Trophoblast cell (in vitro differentiated cells and primary cell): ENCODE results near the gene CCDC54.

Experiments used
- DNase-seq, 2 donors: peaks; one replicate each; pipeline ENCODE4 v3.0.0-alpha.2; 2016
- H2AFZ ChIP-seq: 2 replicates; pipeline ENCODE4 v1.6.1; 2013; ENCODE audit warnings: low read length, moderate library complexity, mild to moderate bottlenecking; ENCODE audit not compliant: insufficient read depth, poor library complexity
- H2AK5ac ChIP-seq: 2 replicates; pipeline ENCODE4 v1.6.1; 2013; ENCODE audit warnings: mild to moderate bottlenecking, low read length
- H2BK120ac ChIP-seq: 2 replicates; pipeline ENCODE4 v1.6.1; 2013; ENCODE audit warnings: low read length, mild to moderate bottlenecking, moderate library complexity; ENCODE audit not compliant: insufficient read depth, poor library complexity
- H2BK12ac ChIP-seq: 2 replicates; pipeline ENCODE4 v1.6.1; 2013; ENCODE audit warnings: mild to moderate bottlenecking, low read length, moderate library complexity
- H2BK5ac ChIP-seq: 2 replicates; pipeline ENCODE4 v1.6.1; 2013; ENCODE audit warnings: low read length, low read depth, moderate library complexity, mild to moderate bottlenecking; ENCODE audit not compliant: poor library complexity
- H3K14ac ChIP-seq: 2 replicates; pipeline ENCODE4 v1.6.1; 2013; ENCODE audit warnings: mild to moderate bottlenecking, low read length
- H3K18ac ChIP-seq: 2 replicates; pipeline ENCODE4 v1.6.1; 2013; ENCODE audit warnings: mild to moderate bottlenecking, low read length
- H3K23ac ChIP-seq: 2 replicates; pipeline ENCODE4 v1.6.1; 2013; ENCODE audit warnings: low read length
- H3K27ac ChIP-seq: 2 replicates; pipeline ENCODE4 v1.5.1; 2013; ENCODE audit warnings: low read depth, mild to moderate bottlenecking, inconsistent platforms, low read length, moderate library complexity
- H3K27me3 ChIP-seq: 2 replicates; pipeline ENCODE4 v1.6.1; 2013; ENCODE audit warnings: inconsistent platforms, mild to moderate bottlenecking, low read length, moderate library complexity; ENCODE audit not compliant: insufficient read depth
- H3K36me3 ChIP-seq, 2 experiments: 1 replicate in 1 of 2; 2 replicates in 1 of 2; pipeline ENCODE4 v1.6.1; 2013; ENCODE audit warnings: low read length in 2 of 2, mild to moderate bottlenecking in 2 of 2, moderate library complexity in 1 of 2; ENCODE audit not compliant: insufficient read depth in 2 of 2, control insufficient read depth in 1 of 2
- H3K4ac ChIP-seq: 2 replicates; pipeline ENCODE4 v1.6.1; 2013; ENCODE audit warnings: low read depth, mild to moderate bottlenecking, low read length, moderate library complexity
- H3K4me1 ChIP-seq, 2 experiments: 1 replicate in 1 of 2; 2 replicates in 1 of 2; pipeline ENCODE4 v1.6.1; 2013; ENCODE audit warnings: low read length in 2 of 2, mild to moderate bottlenecking in 2 of 2, moderate library complexity in 1 of 2; ENCODE audit not compliant: insufficient read depth in 2 of 2, control insufficient read depth in 1 of 2
- H3K4me2 ChIP-seq: 2 replicates; pipeline ENCODE4 v1.6.1; 2013; ENCODE audit warnings: inconsistent platforms, mild to moderate bottlenecking, low read length, moderate library complexity
- H3K4me3 ChIP-seq: 2 replicates; pipeline ENCODE4 v1.5.1; 2013; ENCODE audit warnings: mild to moderate bottlenecking, low read depth, low read length, inconsistent platforms
- H3K79me1 ChIP-seq: one replicate; pipeline ENCODE4 v1.6.1; 2013; ENCODE audit warnings: low read length
- H3K79me2 ChIP-seq: 2 replicates; pipeline ENCODE4 v1.6.1; 2013; ENCODE audit warnings: low read length, mild to moderate bottlenecking; ENCODE audit not compliant: control insufficient read depth, insufficient read depth, poor library complexity
- H3K9ac ChIP-seq: 2 replicates; pipeline ENCODE4 v1.6.1; 2013; ENCODE audit warnings: mild to moderate bottlenecking, low read length
- H3K9me3 ChIP-seq: 2 replicates; pipeline ENCODE4 v1.6.1; 2013; ENCODE audit warnings: low read depth, mild to moderate bottlenecking, control low read depth, inconsistent platforms, low read length; ENCODE audit not compliant: insufficient read depth
- H4K12ac ChIP-seq: 2 replicates; pipeline ENCODE4 v1.6.1; 2013; ENCODE audit warnings: low read depth, mild to moderate bottlenecking, low read length, moderate library complexity
- H4K8ac ChIP-seq: 2 replicates; pipeline ENCODE4 v1.6.1; 2013; ENCODE audit warnings: low read depth, mild to moderate bottlenecking, low read length, moderate library complexity
- H4K91ac ChIP-seq: one replicate; pipeline ENCODE4 v1.6.1; 2013; ENCODE audit warnings: low read depth, mild to moderate bottlenecking, low read length, moderate library complexity
- WGBS: extraction: QIAGEN DNeasy Blood & Tissue Kit; methylation state at CpG from one replicate; pipeline ENCODE4 v1.1.7; 2013; ENCODE audit warnings: missing lambda C conversion rate; ENCODE audit not compliant: insufficient read length, insufficient coverage; ENCODE audit errors: extremely low coverage; 5-methylcytosine and 5-hydroxymethylcytosine counted together

Gene CCDC54

DNA sequence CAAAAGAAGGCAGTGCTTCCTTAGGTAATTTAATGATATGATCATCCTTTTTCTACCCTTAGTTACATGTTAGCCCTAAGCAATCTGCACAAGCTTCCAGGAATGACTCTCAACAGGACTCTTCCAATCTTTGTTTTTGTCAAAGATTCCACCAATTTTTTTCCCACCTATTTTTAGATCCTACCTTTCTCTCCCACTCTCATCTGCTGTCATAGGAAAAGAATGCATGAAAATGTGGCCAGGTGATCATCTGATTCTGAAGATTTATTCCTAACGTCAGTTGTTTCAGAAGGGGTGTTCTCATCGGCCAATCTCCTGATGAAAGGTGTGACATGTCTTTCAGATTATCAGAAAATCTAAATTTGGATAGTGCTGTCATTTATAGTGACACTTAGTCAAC lies 7.2 kb downstream of the CCDC54 start:
- Histone ChIP-seq H4K12ac (no peak overlapping the region), H4K91ac (no peak overlapping the region), H3K79me2 (no peaks in the 10 kb centered on the region), H3K27ac (no peak overlapping the region), H3K14ac (no peak overlapping the region), H3K4me2 (no peak overlapping the region), H3K36me3 (no peaks in the 10 kb centered on the region), H4K8ac (no peak overlapping the region), H2BK5ac (no peak overlapping the region), H3K4me3 (no peak overlapping the region), H3K4me1 (peaks cover 3% of the 10 kb centered on the region in 2 experiments), H2AFZ (no peak overlapping the region), H3K9ac (no peak overlapping the region), H3K27me3 (no peaks in the 10 kb centered on the region), H3K23ac (no peak overlapping the region), H2BK12ac (no peak overlapping the region), H2BK120ac (no peak overlapping the region), H3K9me3 (no peaks in the 10 kb centered on the region), H3K4ac (no peak overlapping the region), H3K79me1 (peaks cover 6% of the 10 kb centered on the region), H2AK5ac (no peak overlapping the region), H3K18ac (no peak overlapping the region)
- peak; percentile 48 to 83 for DNase-seq
- WGBS: no CpG with 5 or more reads among the region's 2 CpGs

DNA sequence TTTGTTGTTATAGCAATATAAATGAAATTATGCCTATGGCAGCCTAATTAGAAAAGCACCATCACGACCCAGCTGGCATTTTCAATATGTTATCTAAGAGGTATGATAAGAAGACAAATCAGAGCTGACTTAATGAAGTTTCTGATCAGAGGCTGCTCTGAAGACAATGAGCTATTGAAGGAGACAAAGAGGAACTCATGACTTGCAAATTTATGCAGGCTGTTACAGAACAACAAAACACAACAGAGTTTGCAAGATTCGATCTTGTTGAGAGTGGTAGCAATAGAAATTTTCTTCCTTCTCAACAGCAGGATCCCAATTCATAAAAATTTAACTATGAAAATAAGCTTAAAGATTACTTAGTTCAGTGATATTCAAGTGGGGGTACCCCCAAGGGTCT lies 7.7 kb downstream of the CCDC54 start:
- no peak overlapping the region for H3K4me3 ChIP-seq
- no peak overlapping the region for H2BK120ac ChIP-seq
- no peak overlapping the region for H4K12ac ChIP-seq
- no peak overlapping the region for H3K18ac ChIP-seq
- peaks cover 6% of the 10 kb centered on the region for H3K79me1 ChIP-seq
- H3K23ac ChIP-seq: no peak overlapping the region
- no peak overlapping the region for H3K27ac ChIP-seq
- no peak overlapping the region for H2BK12ac ChIP-seq
- no peak overlapping the region for H3K4me2 ChIP-seq
- no peak overlapping the region for H2AFZ ChIP-seq
- peaks cover 3% of the 10 kb centered on the region in 2 experiments for H3K4me1 ChIP-seq
- no peak overlapping the region for H4K8ac ChIP-seq
- H2AK5ac ChIP-seq: no peak overlapping the region
- H3K14ac ChIP-seq: no peak overlapping the region
- no peak for DNase-seq
- no peaks in the 10 kb centered on the region for H3K27me3 ChIP-seq
- H3K4ac ChIP-seq: no peak overlapping the region
- no peaks in the 10 kb centered on the region for H3K79me2 ChIP-seq
- H3K9ac ChIP-seq: no peak overlapping the region
- H3K36me3 ChIP-seq: no peaks in the 10 kb centered on the region
- H3K9me3 ChIP-seq: no peaks in the 10 kb centered on the region
- no peak overlapping the region for H4K91ac ChIP-seq
- no peak overlapping the region for H2BK5ac ChIP-seq
- WGBS: no CpG with 5 or more reads among the region's 2 CpGs

DNA sequence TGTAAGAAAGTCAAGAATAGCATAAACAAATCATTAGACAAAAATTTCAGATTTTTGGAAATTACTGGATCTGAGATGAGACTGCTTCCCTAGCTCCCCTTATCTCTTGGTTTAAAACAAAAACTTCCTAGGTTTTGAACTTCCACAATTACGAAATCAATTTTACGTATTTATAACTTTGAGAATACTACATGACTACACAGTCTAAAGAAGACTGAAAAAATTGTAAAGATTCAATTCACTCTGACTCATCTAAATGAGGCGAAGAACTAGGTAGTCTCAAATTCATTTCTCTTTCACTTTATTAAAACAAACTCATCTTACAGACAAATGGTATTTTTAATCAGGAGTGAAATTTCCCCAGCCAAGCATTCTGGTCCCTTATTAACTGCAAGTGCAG lies 10.3 kb downstream of the CCDC54 start:
- H3K27me3 ChIP-seq: no peaks in the 10 kb centered on the region
- WGBS: no CpG with 5 or more reads among the region's 3 CpGs
- H4K12ac ChIP-seq: no peak overlapping the region
- no peak overlapping the region for H3K4me2 ChIP-seq
- H2BK12ac ChIP-seq: no peak overlapping the region
- H3K14ac ChIP-seq: no peak overlapping the region
- H3K18ac ChIP-seq: no peak overlapping the region
- no peak overlapping the region for H4K91ac ChIP-seq
- no peak overlapping the region for H2AK5ac ChIP-seq
- no peaks in the 10 kb centered on the region for H3K79me2 ChIP-seq
- peak in 1 of 2 donors; percentile 21 for DNase-seq
- H4K8ac ChIP-seq: no peak overlapping the region
- no peaks in the 10 kb centered on the region for H3K9me3 ChIP-seq
- H2BK120ac ChIP-seq: peak overlapping the region; percentile 46
- H3K4me1 ChIP-seq: peaks cover 5% of the 10 kb centered on the region in 2 experiments
- H3K4me3 ChIP-seq: no peak overlapping the region
- H3K79me1 ChIP-seq: peaks cover 8% of the 10 kb centered on the region
- H2BK5ac ChIP-seq: no peak overlapping the region
- no peak overlapping the region for H3K4ac ChIP-seq
- no peak overlapping the region for H3K27ac ChIP-seq
- no peaks in the 10 kb centered on the region for H3K36me3 ChIP-seq
- H3K9ac ChIP-seq: no peak overlapping the region
- H3K23ac ChIP-seq: no peak overlapping the region
- no peak overlapping the region for H2AFZ ChIP-seq

DNA sequence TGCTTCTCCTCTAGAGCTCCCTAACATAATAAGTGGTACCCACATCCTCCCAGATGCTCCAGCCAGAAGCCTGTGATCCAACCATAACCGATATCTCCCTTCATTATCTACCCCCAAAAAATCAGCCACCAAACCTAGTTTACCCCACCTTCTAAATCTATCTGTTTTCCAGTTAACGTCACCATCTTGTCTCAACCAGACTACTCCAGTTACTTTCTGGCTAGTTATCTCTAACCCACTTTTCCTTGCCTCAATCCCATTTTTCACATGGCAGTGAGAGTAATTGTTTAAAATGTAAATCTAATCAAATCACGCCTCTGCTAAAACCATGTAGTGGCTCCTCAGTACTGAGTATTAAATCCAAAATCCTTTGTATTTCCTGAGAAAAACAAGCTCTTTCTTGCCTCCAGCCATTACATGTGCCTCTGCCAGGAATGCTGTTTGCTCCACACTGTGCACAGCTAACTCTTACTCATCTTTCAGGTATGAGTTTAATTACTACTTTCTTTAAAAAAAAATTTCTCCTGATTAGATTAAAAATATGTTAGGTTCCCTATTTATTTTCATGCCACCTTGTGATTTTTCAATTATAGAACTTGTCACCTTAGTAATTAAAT lies 15.4 kb downstream of the CCDC54 start:
- peak overlapping the region; percentile 64 for H3K14ac ChIP-seq
- DNase-seq: peak; percentile 61 to 85
- no CpG with 5 or more reads among the region's 3 CpGs for WGBS

More for the DNA sequence above, 15.4 kb downstream of the CCDC54 start:
- Histone ChIP-seq H2AK5ac (no peak overlapping the region), H3K36me3 (no peaks in the 10 kb centered on the region), H3K18ac (no peak overlapping the region), H3K27ac (peak overlapping the region; percentile 91), H3K4me1 (peaks cover 3 to 6% of the 10 kb centered on the region in 2 experiments), H3K79me1 (peaks cover 8% of the 10 kb centered on the region), H3K23ac (no peak overlapping the region), H3K4me3 (no peak overlapping the region), H3K9ac (no peak overlapping the region), H3K9me3 (no peaks in the 10 kb centered on the region), H2BK120ac (peak overlapping the region; percentile 94), H3K4ac (no peak overlapping the region), H2AFZ (no peak overlapping the region), H3K4me2 (peak overlapping the region; percentile 7), H4K91ac (peak overlapping the region; percentile 70), H3K27me3 (no peaks in the 10 kb centered on the region), H2BK12ac (peak overlapping the region; percentile 69), H3K79me2 (no peaks in the 10 kb centered on the region), H4K8ac (peak overlapping the region; percentile 26), H4K12ac (no peak overlapping the region), H2BK5ac (peak overlapping the region; percentile 87)
